ENCODE measurements around the gene SPATA32.

DNA sequence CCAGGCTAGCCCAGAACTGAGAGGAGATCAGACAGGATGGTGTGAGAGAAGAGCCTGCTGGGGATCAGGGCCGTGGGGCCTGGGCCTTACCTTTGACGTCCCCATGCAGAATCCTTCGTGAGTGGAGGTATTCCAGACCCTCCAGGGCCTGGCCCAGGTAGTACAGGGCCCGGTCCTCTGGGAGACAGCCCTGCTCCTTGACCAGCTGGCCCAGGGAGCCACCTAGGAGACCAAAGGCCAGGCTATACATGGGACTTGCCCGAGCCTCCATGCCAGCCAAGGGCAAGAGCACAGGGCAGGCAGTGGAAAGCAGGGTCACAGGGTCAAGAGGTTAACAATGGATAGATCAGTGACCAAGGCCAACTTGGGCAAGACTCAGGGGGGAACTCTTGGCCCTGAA lies 12.1 kb upstream of the SPATA32 start:
- TF ChIP-seq, protein P1, sequence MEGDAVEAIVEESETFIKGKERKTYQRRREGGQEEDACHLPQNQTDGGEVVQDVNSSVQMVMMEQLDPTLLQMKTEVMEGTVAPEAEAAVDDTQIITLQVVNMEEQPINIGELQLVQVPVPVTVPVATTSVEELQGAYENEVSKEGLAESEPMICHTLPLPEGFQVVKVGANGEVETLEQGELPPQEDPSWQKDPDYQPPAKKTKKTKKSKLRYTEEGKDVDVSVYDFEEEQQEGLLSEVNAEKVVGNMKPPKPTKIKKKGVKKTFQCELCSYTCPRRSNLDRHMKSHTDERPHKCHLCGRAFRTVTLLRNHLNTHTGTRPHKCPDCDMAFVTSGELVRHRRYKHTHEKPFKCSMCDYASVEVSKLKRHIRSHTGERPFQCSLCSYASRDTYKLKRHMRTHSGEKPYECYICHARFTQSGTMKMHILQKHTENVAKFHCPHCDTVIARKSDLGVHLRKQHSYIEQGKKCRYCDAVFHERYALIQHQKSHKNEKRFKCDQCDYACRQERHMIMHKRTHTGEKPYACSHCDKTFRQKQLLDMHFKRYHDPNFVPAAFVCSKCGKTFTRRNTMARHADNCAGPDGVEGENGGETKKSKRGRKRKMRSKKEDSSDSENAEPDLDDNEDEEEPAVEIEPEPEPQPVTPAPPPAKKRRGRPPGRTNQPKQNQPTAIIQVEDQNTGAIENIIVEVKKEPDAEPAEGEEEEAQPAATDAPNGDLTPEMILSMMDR (IDR thresholded peaks at IDR 0.05), result no peak
- TF ChIP-seq POLR2A (IDR thresholded peaks at IDR 0.05), result no peak
